Thoracic aorta (tissue), 2 donors: ENCODE results near the gene AVEN. TPM values are rescaled to one million over a fixed set of nuclear protein-coding genes. Genes with fewer than 3 reads are reported as not detected.
"Not testable (repeated sequence)": the region's sequence is repeated elsewhere in the genome, so short reads cannot be mapped to it uniquely, and the experiment has no call there.

Experiments
- ATAC-seq: fragments of 150-250 bp; one replicate; pipeline ENCODE4 v1.8.0; 2017; ENCODE audit warnings: low read depth; ENCODE audit not compliant: insufficient number of reproducible peaks, low FRiP score
- DNase-seq: peaks from one replicate; pipeline ENCODE4 v3.0.0-alpha.2; 2020; ENCODE audit warnings: low spot score
- H3K27ac ChIP-seq, 2 donors: fragments of 200-600 bp; sonication (generic); 1 replicate in 1 of 2; 2 replicates in 1 of 2; pipeline ENCODE4 v1.5.1; 2016; ENCODE audit warnings: mild to moderate bottlenecking in 2 of 2, moderate library complexity in 2 of 2
- H3K27me3 ChIP-seq: fragments of 200-600 bp; sonication (generic); replicated peaks from 2 replicates; pipeline ENCODE4 v1.6.0; 2016; ENCODE audit warnings: mild to moderate bottlenecking; ENCODE audit not compliant: insufficient read depth
- H3K36me3 ChIP-seq: fragments of 200-600 bp; sonication (generic); one replicate; pipeline ENCODE4 v1.5.1; 2016
- H3K4me1 ChIP-seq, 2 donors: fragments of 200-600 bp; sonication (generic); 1 replicate in 1 of 2; 2 replicates in 1 of 2; pipeline versions ENCODE4 v1.5.1 to v1.6.0; 2016; ENCODE audit warnings: low read depth in 2 of 2, mild to moderate bottlenecking in 1 of 2; ENCODE audit not compliant: control insufficient read depth in 1 of 2
- H3K4me3 ChIP-seq: fragments of 200-600 bp; sonication (generic); 2 replicates; pipeline ENCODE4 v1.5.1; 2016; ENCODE audit warnings: mild to moderate bottlenecking
- H3K9me3 ChIP-seq: fragments of 200-600 bp; sonication (generic); 2 replicates; pipeline ENCODE4 v1.5.1; 2016
- total RNA-seq, 2 donors: library from RNA; depleted of rRNA; stranded (reverse); fragments of >200 nt; gene quantifications; one replicate each; pipeline versions ENCODE4 v1.1.0 to v1.2.3, GENCODE V29; 2016
- TF ChIP-seq, protein P1 (sequence below): fragments of 200-600 bp; sonication (generic); IDR thresholded peaks from one replicate; pipeline ENCODE4 v1.5.1; 2019; ENCODE audit warnings: antibody characterized with exemption

Gene AVEN
- total RNA-seq, 2 donors from 2014 or later, result 26.5 to 29.0 TPM

DNA sequence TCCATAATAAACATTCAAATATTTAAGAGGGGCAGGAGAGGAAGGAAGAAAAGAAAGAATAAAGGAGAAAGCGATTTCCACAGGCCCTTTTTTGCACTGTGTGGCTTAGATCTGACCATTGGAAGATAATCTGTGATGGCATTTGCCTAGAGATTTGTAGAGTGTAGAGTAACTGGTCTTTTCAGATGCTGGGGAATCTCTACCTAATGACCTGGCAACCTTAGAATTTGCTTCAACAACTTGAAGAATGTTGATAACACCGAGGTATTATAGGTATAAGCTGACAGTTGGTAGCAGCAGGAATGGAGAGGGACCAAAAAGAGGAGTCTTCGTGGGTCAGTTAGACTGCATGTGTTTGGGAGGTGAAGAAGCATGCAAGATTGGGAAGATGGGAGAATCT lies 20.9 kb upstream of the AVEN start:
- no peak for ATAC-seq
- H3K27me3 ChIP-seq, result no peaks in the 10 kb centered on the region

DNA sequence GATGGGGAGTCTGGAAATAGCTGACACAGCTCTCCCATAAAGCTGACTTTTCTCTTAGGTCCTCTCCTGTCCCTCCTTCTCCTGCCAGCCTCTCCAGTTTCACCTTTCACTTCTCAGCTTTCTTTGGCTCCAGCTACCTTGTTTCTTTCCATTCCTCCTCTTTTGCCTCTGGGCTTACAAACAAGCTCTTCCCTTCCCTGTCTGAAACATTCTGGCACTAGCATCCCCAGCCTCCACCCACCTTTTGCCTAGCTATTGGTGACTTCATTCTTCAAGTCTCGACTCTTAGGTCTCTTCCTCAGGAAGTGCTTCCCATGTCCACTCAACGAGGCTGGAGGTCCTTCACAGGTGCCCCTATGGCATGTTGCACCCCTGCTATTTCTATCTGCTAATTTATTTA lies 20.5 kb upstream of the AVEN start:
- DNase-seq (no peak), ATAC-seq (no peak)
- no peaks in the 10 kb centered on the region for H3K27me3 ChIP-seq
- no peaks in the 10 kb centered on the region for H3K9me3 ChIP-seq
- no peak overlapping the region for H3K27ac ChIP-seq
- peaks cover 9 to 19% of the 10 kb centered on the region in 2 donors for H3K4me1 ChIP-seq
- no peaks in the 10 kb centered on the region for H3K36me3 ChIP-seq
- TF ChIP-seq, protein P1, sequence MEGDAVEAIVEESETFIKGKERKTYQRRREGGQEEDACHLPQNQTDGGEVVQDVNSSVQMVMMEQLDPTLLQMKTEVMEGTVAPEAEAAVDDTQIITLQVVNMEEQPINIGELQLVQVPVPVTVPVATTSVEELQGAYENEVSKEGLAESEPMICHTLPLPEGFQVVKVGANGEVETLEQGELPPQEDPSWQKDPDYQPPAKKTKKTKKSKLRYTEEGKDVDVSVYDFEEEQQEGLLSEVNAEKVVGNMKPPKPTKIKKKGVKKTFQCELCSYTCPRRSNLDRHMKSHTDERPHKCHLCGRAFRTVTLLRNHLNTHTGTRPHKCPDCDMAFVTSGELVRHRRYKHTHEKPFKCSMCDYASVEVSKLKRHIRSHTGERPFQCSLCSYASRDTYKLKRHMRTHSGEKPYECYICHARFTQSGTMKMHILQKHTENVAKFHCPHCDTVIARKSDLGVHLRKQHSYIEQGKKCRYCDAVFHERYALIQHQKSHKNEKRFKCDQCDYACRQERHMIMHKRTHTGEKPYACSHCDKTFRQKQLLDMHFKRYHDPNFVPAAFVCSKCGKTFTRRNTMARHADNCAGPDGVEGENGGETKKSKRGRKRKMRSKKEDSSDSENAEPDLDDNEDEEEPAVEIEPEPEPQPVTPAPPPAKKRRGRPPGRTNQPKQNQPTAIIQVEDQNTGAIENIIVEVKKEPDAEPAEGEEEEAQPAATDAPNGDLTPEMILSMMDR, result no peak
- H3K4me3 ChIP-seq, result no peak overlapping the region

More for the DNA sequence above, 20.9 kb upstream of the AVEN start:
- Histone ChIP-seq H3K4me1 (peaks cover 9 to 19% of the 10 kb centered on the region in 2 donors), H3K36me3 (no peaks in the 10 kb centered on the region), H3K9me3 (no peaks in the 10 kb centered on the region), H3K27ac (no peak overlapping the region), H3K4me3 (no peak overlapping the region)
- DNase-seq, result no peak
- TF ChIP-seq, protein P1, result no peak

DNA sequence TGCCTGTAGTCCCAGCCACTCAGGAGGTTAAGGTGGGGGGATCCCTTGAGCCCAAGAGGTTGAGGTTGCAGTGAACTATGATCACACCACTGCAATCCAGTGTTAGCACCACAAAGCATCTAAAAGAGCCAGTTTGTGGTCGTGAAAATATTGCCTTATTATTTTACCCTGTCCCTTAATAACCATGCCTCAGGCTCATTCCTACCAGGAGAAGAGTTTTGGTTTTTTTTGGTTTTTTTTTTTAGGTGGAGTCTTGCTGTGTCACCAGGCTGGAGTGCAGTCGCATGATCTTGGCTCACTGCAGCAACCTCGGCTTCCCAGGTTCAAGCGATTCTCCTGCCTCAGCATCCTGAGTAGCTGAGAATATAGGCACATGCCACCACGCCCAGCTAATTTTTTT lies 17.9 kb upstream of the AVEN start:
- Histone ChIP-seq H3K9me3 (no peaks in the 10 kb centered on the region), H3K27ac (peak overlapping the region; percentile 83 to 93), H3K27me3 (no peaks in the 10 kb centered on the region), H3K4me3 (no peak overlapping the region), H3K36me3 (no peaks in the 10 kb centered on the region), H3K4me1 (peaks cover 9 to 19% of the 10 kb centered on the region in 2 donors)
- DNase-seq (no peak), ATAC-seq (no peak)
- TF ChIP-seq, protein P1, result no peak

DNA sequence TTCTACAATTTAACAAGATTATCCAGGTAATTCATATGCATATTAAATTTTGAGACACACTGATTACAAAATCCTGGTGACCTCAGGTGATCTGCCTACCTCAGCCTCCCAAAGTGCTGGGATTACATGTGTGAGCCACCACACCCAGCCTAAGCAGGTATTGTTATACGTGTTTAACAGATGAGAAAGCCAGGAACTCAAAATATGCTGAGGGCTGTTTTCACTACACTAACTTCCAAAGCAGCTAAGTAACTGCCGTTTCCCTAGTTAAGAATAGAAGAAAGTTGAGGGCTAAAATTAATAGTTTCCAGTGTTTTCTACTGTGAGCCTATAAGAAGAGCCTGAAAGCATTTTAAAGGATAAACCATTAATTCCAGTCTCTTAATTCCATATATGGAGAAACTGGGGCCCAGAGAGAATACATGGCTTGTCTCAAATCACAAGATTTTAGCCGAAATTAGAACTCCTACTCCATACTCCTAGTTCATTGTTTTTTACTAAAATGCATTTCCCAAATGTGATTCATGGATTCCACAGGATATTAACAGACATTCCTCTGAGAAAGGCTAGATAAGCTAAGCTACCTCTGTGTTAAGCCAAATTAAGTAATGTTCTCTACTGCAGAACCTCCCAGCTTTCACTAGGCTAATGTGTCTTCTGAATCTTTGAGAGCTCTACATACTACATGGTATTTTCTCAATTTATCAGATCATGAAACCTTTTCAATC lies 17.0 kb upstream of the AVEN start:
- DNase-seq, result no peak
- Histone ChIP-seq H3K27ac (peak overlapping the region; percentile 83 to 93), H3K4me1 (peaks cover 9 to 19% of the 10 kb centered on the region in 2 donors), H3K9me3 (no peaks in the 10 kb centered on the region), H3K4me3 (peak overlapping the region; percentile 8), H3K27me3 (no peaks in the 10 kb centered on the region), H3K36me3 (no peaks in the 10 kb centered on the region)
- ATAC-seq, result peak; percentile 76
- TF ChIP-seq, protein P1, result no peak

DNA sequence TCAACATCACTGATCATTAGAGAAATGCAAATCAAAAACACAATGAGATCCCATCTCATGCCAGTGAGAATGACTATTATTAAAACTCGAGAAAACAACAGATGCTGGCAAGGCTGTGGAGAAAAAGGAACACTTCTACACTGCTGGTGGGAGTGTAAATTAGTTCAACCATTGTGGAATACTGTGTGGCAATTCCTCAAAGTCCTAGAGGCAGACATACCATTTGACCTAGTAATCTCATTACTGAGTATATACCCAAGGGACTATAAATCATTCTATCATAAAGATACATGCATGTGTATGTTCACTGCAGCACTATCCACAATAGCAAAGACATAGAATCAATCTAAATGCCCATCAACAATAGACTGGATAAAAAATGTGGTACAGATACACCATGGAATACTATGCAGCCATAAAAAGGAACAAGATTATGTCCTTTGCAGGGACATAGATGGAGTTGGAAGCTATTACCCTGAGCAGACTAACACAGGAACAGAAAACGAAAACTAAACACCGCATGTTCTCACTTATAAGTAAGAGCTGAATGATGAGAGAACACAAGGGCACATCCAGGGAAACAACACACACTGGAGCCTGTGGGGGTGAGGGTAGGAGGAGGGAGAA lies 15.2 kb upstream of the AVEN start:
- ATAC-seq (no peak), DNase-seq (no peak)
- H3K4me3 ChIP-seq, result no peak overlapping the region
- H3K27ac ChIP-seq, result peak overlapping the region in 1 of 2 donors; percentile 93
- H3K9me3 ChIP-seq, result peaks cover 9% of the 10 kb centered on the region
- TF ChIP-seq, protein P1, result no peak
- no peaks in the 10 kb centered on the region for H3K27me3 ChIP-seq
- no peaks in the 10 kb centered on the region for H3K36me3 ChIP-seq
- H3K4me1 ChIP-seq, result peaks cover 9 to 19% of the 10 kb centered on the region in 2 donors

DNA sequence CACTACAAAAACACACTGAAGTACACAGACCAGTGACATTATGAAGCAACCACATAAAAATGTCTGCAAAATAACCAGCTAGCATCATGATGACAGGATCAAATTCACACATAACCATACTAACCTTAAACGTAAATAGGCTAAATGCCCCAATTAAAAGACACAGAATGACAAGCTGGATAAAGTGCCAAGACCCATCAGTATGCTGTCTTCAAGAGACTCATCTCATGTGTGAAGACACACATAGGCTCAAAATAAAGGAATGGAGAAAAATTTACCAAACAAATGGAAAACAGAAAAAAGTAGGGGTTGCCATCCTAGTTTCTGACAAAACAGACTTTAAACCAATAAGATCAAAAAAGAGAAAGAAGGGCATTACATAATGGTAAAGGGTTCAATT lies 11.4 kb upstream of the AVEN start:
- not testable (repeated sequence) for H3K4me3 ChIP-seq, DNase-seq, H3K4me1 ChIP-seq

More for the DNA sequence above, 11.4 kb upstream of the AVEN start:
- not testable (repeated sequence) for H3K9me3 ChIP-seq, H3K27ac ChIP-seq, ATAC-seq, H3K36me3 ChIP-seq, H3K27me3 ChIP-seq
